ENCODE results near the gene DMPK.
"Not testable (repeated sequence)": the region's sequence is repeated elsewhere in the genome, so short reads cannot be mapped to it uniquely, and the experiment has no call there.

The DMPK gene

DNA sequence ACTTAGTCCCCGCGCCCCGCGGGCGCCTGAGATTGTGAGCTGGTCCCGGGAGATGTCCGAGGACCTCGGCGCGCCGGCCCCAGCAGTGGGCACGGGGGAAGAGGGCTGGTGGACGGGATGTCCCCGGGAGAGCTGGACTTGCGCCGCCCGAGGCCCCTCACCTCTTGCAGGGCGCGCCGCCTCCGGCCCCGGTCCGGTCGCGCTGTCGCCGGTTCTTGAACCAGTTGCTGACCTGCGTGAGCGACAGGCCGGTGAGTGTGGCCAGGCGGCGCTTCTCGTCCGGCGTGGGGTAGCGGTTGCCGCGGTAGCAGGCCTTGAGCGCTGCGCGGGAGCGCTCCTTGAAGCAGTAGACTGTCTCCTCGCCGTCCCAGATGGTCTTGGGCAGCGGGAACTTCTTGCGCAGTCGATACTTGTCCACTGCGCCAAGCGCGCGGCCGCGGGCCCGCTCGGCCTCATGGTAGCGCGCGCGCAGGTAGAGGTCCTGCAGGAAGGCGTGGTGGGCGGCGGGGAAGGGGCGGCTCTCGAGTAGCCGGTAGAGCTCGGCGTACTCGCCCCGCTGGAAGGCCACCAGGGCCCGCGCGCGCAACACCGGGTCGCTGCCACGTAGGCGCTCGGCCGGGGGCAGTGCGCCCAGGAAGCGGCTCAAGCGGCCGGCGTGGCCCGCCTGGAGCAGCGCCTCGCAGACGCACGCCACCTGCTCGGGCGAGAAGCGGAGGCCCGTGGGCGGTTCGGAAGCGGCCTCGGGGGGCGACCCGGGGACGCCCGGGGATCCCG, 14.2 kb downstream of the DMPK start:
- peak; percentile 86 for DNase-seq

DNA sequence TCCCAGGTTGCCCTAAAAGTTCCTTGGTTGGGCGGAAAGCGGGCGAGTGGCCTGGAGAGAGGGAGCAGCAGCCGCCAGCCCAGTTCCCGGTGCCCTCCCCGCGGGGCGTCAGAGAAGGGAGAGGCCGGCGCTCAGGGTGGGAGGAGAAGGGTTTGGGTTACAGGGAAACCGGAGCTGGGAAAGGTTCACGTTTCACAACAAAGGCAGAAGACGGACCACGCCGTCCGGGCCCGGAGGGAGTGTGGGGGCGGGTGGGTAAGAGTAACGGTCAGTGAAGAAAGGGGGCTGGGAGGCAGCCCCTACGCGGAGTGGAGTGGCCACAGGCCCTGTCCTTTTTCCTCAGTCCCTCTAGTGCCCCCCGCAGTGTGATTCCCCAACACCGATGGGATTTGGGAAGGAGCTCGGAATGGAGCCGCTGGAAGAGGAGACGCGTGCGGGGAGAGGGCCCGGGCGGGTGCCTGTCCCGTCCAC, 14.8 kb downstream of the DMPK start:
- peak; percentile 89 for DNase-seq

GRCh38 chr19:45766869-45767346, 15.4 kb downstream of the DMPK start:
- DNase-seq = peak; percentile 64

DNA sequence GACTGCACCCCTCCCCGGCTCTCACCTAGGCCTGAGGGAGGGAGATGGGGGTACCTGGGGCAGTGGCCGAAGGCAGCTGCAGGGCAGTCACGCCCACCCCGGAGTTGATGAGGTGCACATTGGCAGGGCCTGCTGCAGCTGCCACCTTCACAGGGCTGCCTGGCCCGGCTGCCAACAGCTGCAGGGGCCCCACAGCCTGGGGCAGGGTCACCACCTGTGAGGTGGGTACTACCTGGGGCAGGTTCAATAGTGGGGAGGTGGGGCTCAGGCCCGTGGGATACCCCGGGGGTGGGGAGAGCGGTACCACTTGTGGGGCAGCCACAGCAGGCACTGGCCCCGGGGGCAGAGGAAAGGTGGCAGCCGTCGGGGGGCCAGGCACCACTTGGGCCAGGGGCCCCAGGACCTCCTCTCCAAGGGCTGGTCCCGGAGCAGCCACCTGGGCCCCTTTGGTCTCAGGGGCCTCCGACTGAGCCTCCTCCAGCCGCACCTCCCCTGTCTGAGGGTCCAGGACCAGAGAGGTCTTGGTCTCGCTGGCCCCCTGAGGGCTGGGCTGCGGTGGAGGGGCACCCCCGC, 15.9 kb downstream of the DMPK start:
- DNase-seq = peak; percentile 49

DNA sequence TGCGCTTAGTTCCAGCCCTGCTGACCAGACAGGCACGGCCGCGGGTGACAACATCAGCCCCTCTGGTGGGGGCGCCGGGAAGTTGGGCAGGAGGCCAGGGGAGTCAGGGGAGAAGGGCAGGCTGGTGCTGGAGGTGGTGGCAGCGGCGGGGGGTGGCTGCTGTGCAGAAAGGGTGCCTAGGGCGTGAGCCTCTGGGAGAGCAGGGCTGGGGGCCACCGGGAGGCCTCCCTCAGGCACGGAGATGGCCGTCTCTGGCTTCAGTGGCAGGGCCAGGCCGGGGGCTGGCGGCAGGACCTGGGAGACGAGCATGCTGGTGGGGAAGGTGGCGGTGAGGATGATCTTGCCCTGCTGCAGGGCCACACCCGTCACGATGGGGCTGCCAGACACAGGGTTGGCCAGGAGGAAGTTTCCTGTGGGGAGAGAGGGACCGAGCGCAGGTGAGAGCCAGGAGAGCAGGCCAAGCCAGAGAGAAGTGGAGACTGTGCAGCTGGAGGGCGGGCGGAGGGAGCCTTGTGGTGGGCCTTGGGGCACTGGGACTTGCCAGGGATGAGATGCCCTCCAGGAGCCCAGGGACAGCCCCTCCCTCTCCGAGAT, 16.5 kb downstream of the DMPK start:
- no peak for DNase-seq

DNA sequence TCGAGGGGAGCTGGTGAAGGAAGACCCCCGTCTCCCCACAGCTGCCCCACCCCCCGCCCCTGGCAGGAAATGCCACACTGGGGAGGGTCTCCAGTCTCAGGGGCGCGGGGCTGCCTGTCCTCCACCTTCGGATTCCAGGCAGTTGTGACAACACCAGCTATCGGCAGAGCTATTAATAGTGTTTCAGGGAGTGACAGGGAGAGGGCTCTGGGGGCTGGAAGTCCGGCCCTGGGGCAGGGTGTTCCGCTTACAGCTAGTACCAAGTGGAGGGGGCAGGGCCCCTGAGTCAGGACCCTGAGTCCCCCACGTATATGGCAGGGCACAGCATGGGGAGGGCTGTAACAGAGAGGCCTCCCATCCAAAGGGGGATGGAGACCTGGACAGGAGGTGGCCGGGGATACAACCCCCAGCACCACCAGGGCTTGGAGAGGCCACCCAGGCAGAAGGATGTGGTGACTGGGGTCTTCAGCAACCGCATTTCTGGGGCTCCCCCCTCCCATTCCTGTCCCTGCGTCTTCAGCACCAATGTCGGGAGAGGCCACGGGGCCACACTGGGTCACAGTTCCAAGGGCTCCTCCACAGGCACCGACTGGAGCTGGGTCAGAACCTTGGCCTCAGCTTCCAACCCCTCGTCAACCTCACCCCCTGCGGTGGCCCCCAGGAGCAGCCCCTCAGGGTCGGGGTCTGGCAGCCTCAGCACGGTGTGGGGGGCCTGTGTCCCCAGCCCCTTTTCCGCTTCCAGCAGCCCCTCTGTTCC, 17.2 kb downstream of the DMPK start:
- DNase-seq = peak; percentile 53

DNA sequence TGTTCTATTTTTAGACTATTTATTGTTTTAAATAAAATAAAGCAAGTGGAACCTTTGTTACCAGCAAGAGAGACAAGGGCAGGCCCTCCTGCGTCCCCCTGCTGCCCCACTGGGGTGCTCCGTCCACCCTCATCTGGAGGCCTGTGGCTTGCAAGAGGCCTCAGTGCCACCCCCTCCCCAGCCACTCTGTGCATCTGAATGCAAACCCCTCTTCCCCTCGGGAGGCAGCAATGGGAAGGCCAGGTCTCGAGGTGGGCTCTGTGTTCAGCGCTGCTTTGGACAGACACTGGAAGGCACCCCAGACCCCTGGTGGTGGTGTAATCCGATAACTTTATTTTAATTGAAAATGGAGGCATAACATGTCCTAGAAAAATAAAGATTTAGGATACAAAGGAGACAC, 17.8 kb downstream of the DMPK start:
- DNase-seq = no peak

- DNase-seq = peak; percentile 37
These were observed 18.5 kb downstream of the DMPK start for GRCh38 chr19:45763691-45764294.

GRCh38 chr19:45762870-45763631, 19.2 kb downstream of the DMPK start:
- peak; percentile 32 for DNase-seq

GRCh38 chr19:45761714-45762113, 20.6 kb downstream of the DMPK start:
- peak; percentile 27 for DNase-seq

DNA sequence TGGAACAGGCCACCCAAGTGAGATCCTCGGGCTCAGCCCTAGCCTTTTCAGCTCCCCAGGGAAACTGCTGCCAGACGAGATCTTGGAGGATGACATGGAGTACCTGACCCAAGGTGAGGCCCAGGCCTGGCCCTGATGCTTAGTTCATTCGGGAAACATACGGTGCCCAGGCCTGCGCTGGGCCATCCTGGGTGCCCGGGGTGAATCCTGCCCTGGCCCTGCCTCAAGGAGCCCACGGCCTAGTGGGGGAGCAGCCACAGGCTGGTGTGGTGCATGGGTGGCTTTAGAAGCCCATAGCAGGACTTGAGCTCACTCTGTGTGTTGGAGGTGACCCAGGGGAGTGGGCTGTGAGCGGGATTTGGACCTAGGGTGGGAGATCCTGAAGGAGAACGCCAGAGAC, 23.4 kb downstream of the DMPK start:
- no peak for DNase-seq

- no peak for DNase-seq
These were observed 24.6 kb downstream of the DMPK start for GRCh38 chr19:45757695-45758094.

GRCh38 chr19:45754323-45754722, 28.0 kb downstream of the DMPK start:
- no peak for DNase-seq

- no peak for DNase-seq
These were observed 28.7 kb downstream of the DMPK start for GRCh38 chr19:45753548-45753947.

DNA sequence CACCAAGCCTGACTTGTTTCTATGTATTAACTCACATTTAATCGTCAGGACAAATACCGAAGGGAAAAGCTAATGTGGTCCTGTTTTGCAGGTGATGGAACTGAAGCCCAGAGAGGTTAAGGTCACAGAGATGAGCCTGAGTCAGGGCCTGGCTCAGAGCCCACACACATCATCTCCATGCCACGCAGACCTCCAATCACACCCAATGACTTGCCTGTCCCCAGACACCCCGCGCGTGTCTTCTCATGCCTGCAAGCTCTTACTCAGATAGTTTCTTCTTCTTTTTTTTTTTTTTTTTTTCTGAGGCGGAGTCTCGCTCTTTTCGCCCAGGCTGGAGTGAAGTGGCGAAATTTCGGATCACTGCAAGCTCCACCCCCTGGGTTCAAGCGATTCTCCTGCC, 29.7 kb downstream of the DMPK start:
- peak; percentile 8 for DNase-seq

DNA sequence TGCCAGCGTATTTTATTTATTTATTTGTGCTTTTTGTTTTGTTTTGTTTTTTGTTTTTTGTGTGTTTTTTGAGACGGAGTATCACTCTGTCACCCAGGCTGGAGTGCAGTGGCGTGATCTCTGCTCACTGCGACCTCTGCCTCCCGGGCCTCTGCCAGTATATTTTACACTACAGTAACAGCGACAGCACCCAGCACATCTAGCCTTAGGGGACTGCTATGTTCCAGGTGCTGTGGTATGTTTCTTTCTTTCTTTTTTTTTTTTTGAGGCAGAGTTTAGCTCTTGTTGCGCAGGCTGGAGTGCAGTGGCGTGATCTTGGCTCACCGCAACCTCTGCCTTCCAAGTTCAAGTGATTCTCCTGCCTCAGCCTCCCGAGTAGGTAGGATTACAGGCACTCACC, 30.8 kb downstream of the DMPK start:
- not testable (repeated sequence) for DNase-seq

DNA sequence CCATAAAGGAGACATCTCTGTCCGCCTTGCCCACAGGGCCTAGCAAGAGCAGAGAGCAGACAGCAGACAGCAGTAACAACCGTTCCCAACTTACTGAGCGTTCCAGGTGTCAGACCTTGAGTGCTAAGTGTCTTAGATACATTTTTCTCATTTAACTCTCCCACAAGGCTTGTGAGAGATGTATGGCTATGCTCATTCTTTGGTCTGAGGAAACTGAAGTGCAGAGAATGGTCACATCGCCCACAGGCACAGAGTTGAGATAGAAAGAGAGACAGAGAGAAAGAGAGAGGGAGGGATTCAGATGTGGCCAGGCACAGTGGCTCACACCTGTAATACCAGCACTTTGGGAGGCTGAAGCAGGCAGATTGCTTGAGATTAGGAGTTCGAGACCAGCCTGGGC, 34.8 kb downstream of the DMPK start:
- DNase-seq = no peak

- no peak for DNase-seq
These were observed 35.4 kb downstream of the DMPK start for GRCh38 chr19:45746866-45747265.

DNA sequence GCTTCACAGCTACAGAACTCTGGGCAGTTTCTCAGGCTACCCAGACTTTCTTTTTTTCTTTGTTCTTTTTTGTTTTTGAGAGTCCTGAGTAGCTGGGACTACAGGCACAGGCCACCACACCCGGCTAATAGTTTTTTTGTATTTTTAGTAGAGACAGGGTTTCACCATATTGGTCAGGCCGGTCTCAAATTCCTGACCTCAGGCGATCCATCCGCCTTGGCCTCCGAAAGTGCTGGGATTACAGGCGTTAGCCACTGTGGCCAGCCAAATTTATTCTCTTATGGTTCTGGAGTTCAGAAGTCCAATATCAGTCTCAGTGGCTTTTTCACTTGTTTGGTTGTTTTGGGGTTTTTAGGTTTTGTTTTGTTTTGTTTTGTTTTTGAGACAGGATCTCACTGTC, 36.7 kb downstream of the DMPK start:
- no peak for DNase-seq

DNA sequence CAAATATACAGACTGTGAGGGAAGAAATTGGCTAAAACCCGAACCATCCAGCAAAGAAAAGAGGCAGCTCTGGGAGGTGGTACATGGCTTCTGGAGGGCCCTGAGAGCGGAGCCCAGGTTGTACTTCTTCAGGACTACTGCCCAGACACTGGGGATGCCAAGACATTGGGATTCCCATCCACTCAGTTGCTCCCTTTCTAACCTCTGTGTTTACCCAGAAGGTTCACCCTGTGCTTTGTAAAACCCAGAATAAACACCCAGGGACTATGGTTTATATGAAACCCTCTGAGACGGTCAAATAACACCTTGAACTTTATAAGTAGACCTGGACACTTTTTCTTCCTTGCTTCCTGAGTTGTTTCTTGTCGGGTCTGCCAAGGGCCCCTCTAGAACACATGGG, 39.3 kb downstream of the DMPK start:
- no peak for DNase-seq

DNA sequence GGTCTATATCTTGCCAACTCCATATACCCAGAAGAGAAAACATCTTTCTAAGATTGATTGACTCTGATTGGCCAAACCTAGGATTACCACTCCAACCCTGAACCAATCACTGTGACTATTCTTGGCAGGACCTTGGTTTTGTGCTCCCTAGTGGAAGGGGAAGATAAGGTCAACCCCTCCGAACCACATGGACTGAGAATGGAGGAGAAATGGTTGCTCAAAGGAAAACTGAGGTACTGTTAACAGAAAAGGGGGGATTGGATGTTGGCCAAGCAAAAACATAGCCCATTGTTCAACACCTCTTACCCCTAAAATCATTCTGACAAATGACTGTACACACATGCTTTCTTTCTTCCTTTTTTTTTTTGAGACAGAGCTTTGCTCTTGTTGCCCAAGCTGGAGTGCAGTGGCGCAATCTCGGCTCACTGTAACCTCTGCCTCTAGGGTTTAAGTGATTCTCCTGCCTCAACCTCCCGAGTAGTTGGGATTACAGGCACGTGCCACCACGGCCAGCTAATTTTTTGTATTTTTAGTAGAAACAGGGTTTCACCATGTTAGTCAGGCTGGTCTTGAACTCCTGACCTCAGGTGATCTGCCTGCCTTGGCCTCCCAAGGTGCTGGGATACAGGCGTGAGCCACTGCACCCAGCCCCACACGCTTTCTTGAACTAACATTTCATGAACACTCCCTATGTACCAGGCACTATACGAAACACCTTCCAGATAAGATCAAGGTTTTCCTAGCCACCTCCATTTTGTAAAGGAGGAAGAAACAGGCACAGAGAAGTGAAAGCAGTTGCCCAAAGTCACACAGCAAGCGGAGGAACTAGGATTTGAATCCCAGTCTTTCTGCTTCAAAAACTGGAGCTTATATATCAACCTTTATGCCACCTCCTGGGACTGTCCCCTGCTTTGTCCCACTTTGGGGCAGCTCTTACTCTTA, 42.5 kb downstream of the DMPK start:
- DNase-seq = no peak
